ENCODE results near the gene CACNA1B.
A peak's percentile ranks its signal among the peaks of the same experiment; 100 is the strongest.

The CACNA1B gene

DNA sequence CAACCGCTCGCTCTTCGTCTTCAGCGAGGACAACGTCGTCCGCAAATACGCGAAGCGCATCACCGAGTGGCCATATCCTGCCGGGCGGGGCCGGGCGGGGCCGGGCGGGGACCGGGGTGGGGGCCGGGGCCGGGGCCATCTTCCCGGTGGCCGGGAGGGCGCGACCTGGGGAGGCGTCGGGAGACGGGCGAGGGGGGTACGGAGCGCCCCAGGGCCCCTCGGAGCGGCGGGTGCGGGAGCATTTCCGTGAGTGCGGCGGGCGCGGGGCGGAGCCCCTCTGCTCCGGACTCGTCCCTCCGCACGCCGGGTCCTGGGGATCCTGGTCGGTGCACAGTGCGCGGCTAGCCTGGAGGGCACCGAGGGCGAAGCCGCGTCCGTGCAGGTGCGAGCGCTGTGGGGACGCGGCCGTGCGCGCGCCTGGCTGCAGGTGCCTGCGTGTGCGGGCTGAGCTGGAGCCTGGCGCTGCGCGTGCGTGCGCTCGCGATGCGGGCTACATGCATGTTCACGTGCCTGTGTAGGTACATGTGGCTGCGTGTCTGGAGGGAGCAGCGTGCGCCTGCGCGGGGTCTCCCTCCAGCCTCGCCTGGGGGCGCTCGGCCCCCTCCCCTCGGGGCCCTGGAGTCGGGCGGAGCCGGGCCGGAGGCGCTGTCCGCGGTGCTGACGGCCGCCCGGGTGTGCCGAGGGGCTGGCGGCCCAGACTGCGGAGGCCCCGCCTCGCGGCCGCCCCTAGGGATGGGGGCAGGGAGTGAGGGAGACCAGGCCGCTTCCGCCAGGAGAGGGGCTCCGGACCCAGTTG is 762 bp downstream of the CACNA1B start:
- Histone ChIP-seq H3K4me2 (ENCODE audit: low read length, poor library complexity, severe bottlenecking) (peak overlapping the region; percentile 17), H2AFZ (ENCODE audit: low read depth, low read length) (no peak overlapping the region), H2BK15ac (ENCODE audit: low read depth, poor library complexity, severe bottlenecking) (no peak overlapping the region), H2BK120ac (ENCODE audit: low read depth, low read length) (no peak overlapping the region), H3K27me3 (ENCODE audit: control insufficient read depth in 1 of 2, insufficient read depth in 1 of 2, low read length in 2 of 2) (peaks cover 20 to 45% of the 10 kb centered on the region in 2 experiments), H3K18ac (ENCODE audit: low read depth in 1 of 2, low read length in 2 of 2) (no peak overlapping the region), H3K79me1 (replicated peaks; ENCODE audit: low read length, poor library complexity, severe bottlenecking) (no peaks in the 10 kb centered on the region), H3K27ac (ENCODE audit: low read length, poor library complexity, severe bottlenecking) (no peak overlapping the region), H3K4me3 (ENCODE audit: insufficient read depth in 1 of 2, low read depth in 1 of 2, low read length in 2 of 2) (peak overlapping the region in 1 of 2 experiments; percentile 49), H3K9me3 (ENCODE audit: control insufficient read depth, low read length) (peaks cover 3% of the 10 kb centered on the region), H3K9ac (ENCODE audit: low read length) (no peak overlapping the region), H4K8ac (ENCODE audit: low read length) (no peak overlapping the region), H2BK12ac (ENCODE audit: low read length in 2 of 2) (no peak overlapping the region), H4K91ac (ENCODE audit: low read length) (no peak overlapping the region), H3K14ac (ENCODE audit: low read length in 2 of 2) (no peak overlapping the region), H2AK5ac (ENCODE audit: low read length, severe bottlenecking) (no peak overlapping the region), H3K23ac (ENCODE audit: low read length in 2 of 2) (no peak overlapping the region), H3K36me3 (ENCODE audit: control insufficient read depth in 1 of 2, insufficient read depth in 2 of 2, low read depth in 1 of 2, low read length in 2 of 2) (no peaks in the 10 kb centered on the region), H3K4me1 (ENCODE audit: control insufficient read depth, insufficient read depth, low read depth, low read length) (peaks cover 10% of the 10 kb centered on the region), H3K4ac (ENCODE audit: low read depth in 1 of 2, low read length in 2 of 2) (no peak overlapping the region), H2BK5ac (ENCODE audit: low read depth, low read length, poor library complexity, severe bottlenecking) (no peak overlapping the region)
- 2% methylated on average over 65 of the region's 101 CpGs for WGBS
- peak; percentile 13 for DNase-seq

DNA sequence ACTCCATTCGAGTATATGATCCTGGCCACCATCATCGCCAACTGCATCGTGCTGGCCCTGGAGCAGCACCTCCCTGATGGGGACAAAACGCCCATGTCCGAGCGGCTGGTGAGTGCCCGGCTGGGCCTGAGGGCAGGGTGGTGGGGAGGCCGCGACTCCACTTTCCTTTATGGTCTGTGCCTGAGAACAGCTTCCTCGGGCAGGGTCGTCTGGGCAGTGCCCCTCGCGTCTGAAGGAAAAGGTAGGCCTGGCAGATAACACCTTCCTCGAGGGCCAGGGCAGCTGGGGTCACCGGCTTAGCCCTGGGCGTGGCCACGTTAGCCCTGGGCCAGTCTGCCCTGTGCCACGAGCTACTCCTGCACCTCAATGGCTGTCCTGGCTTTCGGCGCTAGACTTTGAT is 1.5 kb downstream of the CACNA1B start:
- Histone ChIP-seq H3K9ac (ENCODE audit: low read length) (no peak overlapping the region), H3K18ac (ENCODE audit: low read depth in 1 of 2, low read length in 2 of 2) (no peak overlapping the region), H3K14ac (ENCODE audit: low read length in 2 of 2) (no peak overlapping the region), H4K91ac (ENCODE audit: low read length) (no peak overlapping the region), H2BK12ac (ENCODE audit: low read length in 2 of 2) (no peak overlapping the region), H3K36me3 (ENCODE audit: control insufficient read depth in 1 of 2, insufficient read depth in 2 of 2, low read depth in 1 of 2, low read length in 2 of 2) (no peaks in the 10 kb centered on the region), H3K4me2 (ENCODE audit: low read length, poor library complexity, severe bottlenecking) (no peak overlapping the region), H3K27me3 (ENCODE audit: control insufficient read depth in 1 of 2, insufficient read depth in 1 of 2, low read length in 2 of 2) (peaks cover 20 to 45% of the 10 kb centered on the region in 2 experiments), H3K4ac (ENCODE audit: low read depth in 1 of 2, low read length in 2 of 2) (no peak overlapping the region), H3K27ac (ENCODE audit: low read length, poor library complexity, severe bottlenecking) (no peak overlapping the region), H2BK15ac (ENCODE audit: low read depth, poor library complexity, severe bottlenecking) (no peak overlapping the region), H4K8ac (ENCODE audit: low read length) (no peak overlapping the region), H3K4me3 (ENCODE audit: insufficient read depth in 1 of 2, low read depth in 1 of 2, low read length in 2 of 2) (no peak overlapping the region), H2BK5ac (ENCODE audit: low read depth, low read length, poor library complexity, severe bottlenecking) (no peak overlapping the region), H3K79me1 (replicated peaks; ENCODE audit: low read length, poor library complexity, severe bottlenecking) (no peaks in the 10 kb centered on the region), H2AFZ (ENCODE audit: low read depth, low read length) (no peak overlapping the region), H2AK5ac (ENCODE audit: low read length, severe bottlenecking) (no peak overlapping the region), H2BK120ac (ENCODE audit: low read depth, low read length) (no peak overlapping the region), H3K4me1 (ENCODE audit: control insufficient read depth, insufficient read depth, low read depth, low read length) (peaks cover 10% of the 10 kb centered on the region), H3K23ac (ENCODE audit: low read length in 2 of 2) (peak overlapping the region in 1 of 2 experiments; percentile 9), H3K9me3 (ENCODE audit: control insufficient read depth, low read length) (peaks cover 3% of the 10 kb centered on the region)
- WGBS: 85% methylated on average over 20 of the region's 20 CpGs
- no peak for DNase-seq

- WGBS: 83% methylated on average over 7 of the region's 8 CpGs
- Histone ChIP-seq H3K36me3 (ENCODE audit: control insufficient read depth in 1 of 2, insufficient read depth in 2 of 2, low read depth in 1 of 2, low read length in 2 of 2) (no peaks in the 10 kb centered on the region), H3K9ac (ENCODE audit: low read length) (no peak overlapping the region)
Observed at GRCh38 chr9:137879566-137880150, 2.1 kb downstream of the CACNA1B start.

DNA sequence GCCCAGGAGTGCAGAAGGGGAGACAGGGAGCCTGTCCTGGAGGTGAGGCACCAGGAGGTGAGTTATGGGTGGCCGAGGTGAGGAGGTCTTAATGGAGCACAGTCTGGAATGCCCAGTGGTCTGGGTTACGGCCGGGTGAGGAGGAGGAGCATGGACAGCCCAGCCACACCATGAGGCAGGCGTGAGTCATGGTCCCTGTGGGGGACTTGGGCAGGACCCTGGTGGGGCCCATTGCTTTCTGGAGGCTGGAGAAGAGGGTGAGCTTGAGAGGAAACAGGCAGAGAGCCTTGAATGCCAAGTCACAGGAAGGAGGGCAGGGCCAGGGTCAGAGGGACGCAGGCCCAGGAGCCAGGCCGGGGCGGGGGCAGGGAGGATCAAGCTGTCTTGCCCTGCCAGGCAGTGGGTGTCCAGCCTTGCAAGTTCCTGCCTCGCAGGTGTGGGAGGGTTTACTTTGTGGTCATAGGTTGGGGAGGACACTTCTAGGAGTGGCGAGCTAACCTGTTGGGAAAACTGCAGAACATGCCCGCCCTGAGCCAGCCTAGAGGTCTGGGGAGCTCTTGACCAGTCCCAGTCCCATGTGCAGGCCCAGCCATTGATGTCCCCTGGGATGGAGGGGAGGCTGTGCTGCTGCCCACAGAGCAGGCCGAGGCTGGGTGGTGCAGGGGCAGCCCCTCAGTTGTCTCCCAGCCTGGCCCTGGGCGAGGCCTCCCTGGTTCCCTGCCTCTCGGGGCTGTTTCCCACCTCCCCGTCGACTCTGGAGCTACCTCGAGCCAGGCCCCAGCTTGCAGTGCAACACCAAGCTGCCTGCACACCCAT is 2.8 kb downstream of the CACNA1B start:
- peaks cover 20 to 41% of the 10 kb centered on the region in 2 experiments for H3K27me3 ChIP-seq (ENCODE audit: control insufficient read depth in 1 of 2, insufficient read depth in 1 of 2, low read length in 2 of 2)
- no peak for DNase-seq
- H2AFZ ChIP-seq (ENCODE audit: low read depth, low read length): no peak overlapping the region
- H2BK120ac ChIP-seq (ENCODE audit: low read depth, low read length): no peak overlapping the region
- H2BK12ac ChIP-seq (ENCODE audit: low read length in 2 of 2): no peak overlapping the region
- H3K4ac ChIP-seq (ENCODE audit: low read depth in 1 of 2, low read length in 2 of 2): no peak overlapping the region
- no peaks in the 10 kb centered on the region for H3K36me3 ChIP-seq (ENCODE audit: control insufficient read depth in 1 of 2, insufficient read depth in 2 of 2, low read depth in 1 of 2, low read length in 2 of 2)
- no peak overlapping the region for H3K27ac ChIP-seq (ENCODE audit: low read length, poor library complexity, severe bottlenecking)
- H3K9ac ChIP-seq (ENCODE audit: low read length): no peak overlapping the region
- H4K8ac ChIP-seq (ENCODE audit: low read length): no peak overlapping the region
- no peak overlapping the region for H3K14ac ChIP-seq (ENCODE audit: low read length in 2 of 2)
- H3K4me1 ChIP-seq (ENCODE audit: control insufficient read depth, insufficient read depth, low read depth, low read length): peaks cover 10% of the 10 kb centered on the region
- H3K4me2 ChIP-seq (ENCODE audit: low read length, poor library complexity, severe bottlenecking): no peak overlapping the region
- 85% methylated on average over 16 of the region's 16 CpGs for WGBS
- H3K4me3 ChIP-seq (ENCODE audit: insufficient read depth in 1 of 2, low read depth in 1 of 2, low read length in 2 of 2): no peak overlapping the region
- no peak overlapping the region for H3K23ac ChIP-seq (ENCODE audit: low read length in 2 of 2)
- H3K9me3 ChIP-seq (ENCODE audit: control insufficient read depth, low read length): peaks cover 3% of the 10 kb centered on the region
- H4K91ac ChIP-seq (ENCODE audit: low read length): no peak overlapping the region
- H3K79me1 ChIP-seq (replicated peaks; ENCODE audit: low read length, poor library complexity, severe bottlenecking): no peaks in the 10 kb centered on the region
- H3K18ac ChIP-seq (ENCODE audit: low read depth in 1 of 2, low read length in 2 of 2): no peak overlapping the region
- no peak overlapping the region for H2BK15ac ChIP-seq (ENCODE audit: low read depth, poor library complexity, severe bottlenecking)
- H2BK5ac ChIP-seq (ENCODE audit: low read depth, low read length, poor library complexity, severe bottlenecking): no peak overlapping the region
- no peak overlapping the region for H2AK5ac ChIP-seq (ENCODE audit: low read length, severe bottlenecking)

More at GRCh38 chr9:137879566-137880150, 2.1 kb downstream of the CACNA1B start:
- no peak for DNase-seq
- Histone ChIP-seq H2AK5ac (ENCODE audit: low read length, severe bottlenecking) (no peak overlapping the region), H3K4me3 (ENCODE audit: insufficient read depth in 1 of 2, low read depth in 1 of 2, low read length in 2 of 2) (no peak overlapping the region), H4K8ac (ENCODE audit: low read length) (no peak overlapping the region), H2BK5ac (ENCODE audit: low read depth, low read length, poor library complexity, severe bottlenecking) (no peak overlapping the region), H3K23ac (ENCODE audit: low read length in 2 of 2) (peak overlapping the region in 1 of 2 experiments; percentile 9), H3K27ac (ENCODE audit: low read length, poor library complexity, severe bottlenecking) (no peak overlapping the region), H3K18ac (ENCODE audit: low read depth in 1 of 2, low read length in 2 of 2) (no peak overlapping the region), H2BK120ac (ENCODE audit: low read depth, low read length) (no peak overlapping the region), H3K14ac (ENCODE audit: low read length in 2 of 2) (no peak overlapping the region), H3K4me2 (ENCODE audit: low read length, poor library complexity, severe bottlenecking) (no peak overlapping the region), H3K9me3 (ENCODE audit: control insufficient read depth, low read length) (peaks cover 3% of the 10 kb centered on the region), H3K79me1 (replicated peaks; ENCODE audit: low read length, poor library complexity, severe bottlenecking) (no peaks in the 10 kb centered on the region), H2BK15ac (ENCODE audit: low read depth, poor library complexity, severe bottlenecking) (no peak overlapping the region), H4K91ac (ENCODE audit: low read length) (no peak overlapping the region), H2AFZ (ENCODE audit: low read depth, low read length) (no peak overlapping the region), H3K4me1 (ENCODE audit: control insufficient read depth, insufficient read depth, low read depth, low read length) (peaks cover 10% of the 10 kb centered on the region), H3K27me3 (ENCODE audit: control insufficient read depth in 1 of 2, insufficient read depth in 1 of 2, low read length in 2 of 2) (peaks cover 20 to 45% of the 10 kb centered on the region in 2 experiments), H2BK12ac (ENCODE audit: low read length in 2 of 2) (no peak overlapping the region), H3K4ac (ENCODE audit: low read depth in 1 of 2, low read length in 2 of 2) (no peak overlapping the region)
